GM18498 (cell line): ENCODE results near the gene MERTK.
"Not testable (repeated sequence)": the region's sequence is repeated elsewhere in the genome, so short reads cannot be mapped to it uniquely, and the experiment has no call there.

Source experiments
- ATAC-seq: cut with Tn5 transposase; IDR thresholded peaks from one replicate; pipeline ENCODE4 v1.9.1; 2021; ENCODE audit warnings: mild to moderate bottlenecking, moderate library complexity; ENCODE audit not compliant: unreplicated experiment

MERTK gene

GRCh38 chr2:112034924-112035323 is 136.5 kb downstream of the MERTK start:
- no peak for ATAC-seq

GRCh38 chr2:112035786-112036185 is 137.4 kb downstream of the MERTK start:
- ATAC-seq = no peak

GRCh38 chr2:112039556-112039955 is 141.1 kb downstream of the MERTK start:
- ATAC-seq = not testable (repeated sequence)

GRCh38 chr2:112040066-112040465 is 141.7 kb downstream of the MERTK start:
- ATAC-seq = not testable (repeated sequence)

GRCh38 chr2:112041460-112041859 is 143.1 kb downstream of the MERTK start:
- ATAC-seq = not testable (repeated sequence)

- no peak for ATAC-seq
Observed at GRCh38 chr2:112045446-112046014, 147.1 kb downstream of the MERTK start.

- no peak for ATAC-seq
Observed at GRCh38 chr2:112046231-112046630, 147.8 kb downstream of the MERTK start.

GRCh38 chr2:112047537-112048235 is 149.3 kb downstream of the MERTK start:
- ATAC-seq = no peak

GRCh38 chr2:112048236-112048592 is 149.8 kb downstream of the MERTK start:
- no peak for ATAC-seq

- ATAC-seq = no peak
Observed at GRCh38 chr2:112048887-112049286, 150.5 kb downstream of the MERTK start.

GRCh38 chr2:112050316-112050715 is 151.9 kb downstream of the MERTK start:
- ATAC-seq = no peak

- peak; percentile 70 for ATAC-seq
Observed at GRCh38 chr2:112053917-112054846, 155.8 kb downstream of the MERTK start.

- peak; percentile 66 for ATAC-seq
Observed at GRCh38 chr2:112054847-112055729, 156.7 kb downstream of the MERTK start, which contains the start of gene TMEM87B. Gene TMEM87B (plus strand): TSS chr2:112055269. CDS start chr2:112055592, 323 bp downstream.

- peak; percentile 1 for ATAC-seq
Observed at GRCh38 chr2:112055730-112056625, 157.6 kb downstream of the MERTK start.

GRCh38 chr2:112056626-112056987 is 158.2 kb downstream of the MERTK start:
- no peak for ATAC-seq

GRCh38 chr2:112059671-112060070 is 161.3 kb downstream of the MERTK start:
- ATAC-seq = no peak

GRCh38 chr2:112061299-112061698 is 162.9 kb downstream of the MERTK start:
- ATAC-seq = no peak

GRCh38 chr2:112061840-112062239 is 163.4 kb downstream of the MERTK start:
- ATAC-seq = no peak

- ATAC-seq = no peak
Observed at GRCh38 chr2:112062894-112063293, 164.5 kb downstream of the MERTK start.

- peak; percentile 24 for ATAC-seq
Observed at GRCh38 chr2:112065486-112065885, 167.1 kb downstream of the MERTK start.
